ENCODE results near the gene RETN.

DNA sequence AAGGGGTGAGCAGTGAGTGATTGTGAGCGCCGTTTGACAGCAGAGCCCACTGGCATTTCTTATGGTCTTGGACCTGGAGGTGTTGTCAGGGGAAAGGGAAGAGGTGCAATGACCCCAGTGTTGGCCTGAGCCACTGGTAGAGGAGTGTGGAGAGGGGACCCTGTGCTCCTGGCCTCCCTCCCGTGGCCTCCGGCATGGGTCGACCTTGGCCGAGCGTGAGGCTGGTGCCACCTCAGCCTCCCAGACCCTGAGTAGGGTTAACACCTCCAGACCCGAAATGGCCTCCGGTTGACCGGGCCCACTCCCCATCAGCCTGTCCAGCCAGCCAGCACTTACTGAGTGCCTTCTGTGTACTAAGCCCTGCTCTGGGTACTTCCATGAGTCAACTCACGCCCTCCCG is 18.3 kb downstream of the RETN start:
- TF ChIP-seq POLR2A (IDR thresholded peaks at IDR 0.05; ENCODE audit: borderline replicate concordance, extremely low read depth, insufficient read depth, insufficient read length) (no peak), POLR2AphosphoS5 (IDR thresholded peaks at IDR 0.05; ENCODE audit: low read depth, low read length) (no peak)
- TF ChIP-seq, protein P1, sequence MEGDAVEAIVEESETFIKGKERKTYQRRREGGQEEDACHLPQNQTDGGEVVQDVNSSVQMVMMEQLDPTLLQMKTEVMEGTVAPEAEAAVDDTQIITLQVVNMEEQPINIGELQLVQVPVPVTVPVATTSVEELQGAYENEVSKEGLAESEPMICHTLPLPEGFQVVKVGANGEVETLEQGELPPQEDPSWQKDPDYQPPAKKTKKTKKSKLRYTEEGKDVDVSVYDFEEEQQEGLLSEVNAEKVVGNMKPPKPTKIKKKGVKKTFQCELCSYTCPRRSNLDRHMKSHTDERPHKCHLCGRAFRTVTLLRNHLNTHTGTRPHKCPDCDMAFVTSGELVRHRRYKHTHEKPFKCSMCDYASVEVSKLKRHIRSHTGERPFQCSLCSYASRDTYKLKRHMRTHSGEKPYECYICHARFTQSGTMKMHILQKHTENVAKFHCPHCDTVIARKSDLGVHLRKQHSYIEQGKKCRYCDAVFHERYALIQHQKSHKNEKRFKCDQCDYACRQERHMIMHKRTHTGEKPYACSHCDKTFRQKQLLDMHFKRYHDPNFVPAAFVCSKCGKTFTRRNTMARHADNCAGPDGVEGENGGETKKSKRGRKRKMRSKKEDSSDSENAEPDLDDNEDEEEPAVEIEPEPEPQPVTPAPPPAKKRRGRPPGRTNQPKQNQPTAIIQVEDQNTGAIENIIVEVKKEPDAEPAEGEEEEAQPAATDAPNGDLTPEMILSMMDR (IDR thresholded peaks at IDR 0.05 in 2 of 3, conservative IDR thresholded peaks at IDR 0.05 in 1 of 3; ENCODE audit: borderline replicate concordance in 1 of 3, insufficient read depth in 1 of 3, low read depth in 2 of 3, low read length in 2 of 3) = no peak
